ENCODE results near the gene ADA. TPM values are rescaled to one million over a fixed set of nuclear protein-coding genes. Genes with fewer than 3 reads are reported as not detected.

The ADA gene
- total RNA-seq, 1 donor from 2014 or later, result 14.5 TPM

GRCh38 chr20:44688053-44688625, 36.6 kb upstream of the ADA start:
- no peak for TF ChIP-seq CTCF (conservative IDR thresholded peaks at IDR 0.05; ENCODE audit: low read depth, low read length)
- no peak for DNase-seq (ENCODE audit: low read depth)

GRCh38 chr20:44686934-44687333, 35.4 kb upstream of the ADA start:
- TF ChIP-seq CTCF (conservative IDR thresholded peaks at IDR 0.05; ENCODE audit: low read depth, low read length), result no peak
- no peak overlapping the region for H3K4me3 ChIP-seq (ENCODE audit: low read depth, low read length)
- no peak for DNase-seq (ENCODE audit: low read depth)

More at GRCh38 chr20:44688053-44688625, 36.6 kb upstream of the ADA start:
- no peak overlapping the region for H3K4me3 ChIP-seq (ENCODE audit: low read depth, low read length)

GRCh38 chr20:44684047-44684967, 32.8 kb upstream of the ADA start:
- no peak overlapping the region for H3K4me3 ChIP-seq (ENCODE audit: low read depth, low read length)
- no peak for DNase-seq (ENCODE audit: low read depth)
- TF ChIP-seq CTCF (conservative IDR thresholded peaks at IDR 0.05; ENCODE audit: low read depth, low read length), result no peak

GRCh38 chr20:44683263-44684046, 32.0 kb upstream of the ADA start:
- DNase-seq (ENCODE audit: low read depth), result no peak
- TF ChIP-seq CTCF (conservative IDR thresholded peaks at IDR 0.05; ENCODE audit: low read depth, low read length), result peak; percentile 71
- H3K4me3 ChIP-seq (ENCODE audit: low read depth, low read length), result no peak overlapping the region

- no peak for TF ChIP-seq CTCF (conservative IDR thresholded peaks at IDR 0.05; ENCODE audit: low read depth, low read length)
- no peak for DNase-seq (ENCODE audit: low read depth)
- no peak overlapping the region for H3K4me3 ChIP-seq (ENCODE audit: low read depth, low read length)
These were observed 30.5 kb upstream of the ADA start for GRCh38 chr20:44681796-44682566.

GRCh38 chr20:44678990-44679611, 27.6 kb upstream of the ADA start:
- no peak overlapping the region for H3K4me3 ChIP-seq (ENCODE audit: low read depth, low read length)
- no peak for DNase-seq (ENCODE audit: low read depth)
- no peak for TF ChIP-seq CTCF (conservative IDR thresholded peaks at IDR 0.05; ENCODE audit: low read depth, low read length)
